Naive thymus-derived CD8-positive, alpha-beta T cell (primary cell): Measurements from ENCODE around the gene NRXN3. TPM values are rescaled to one million over a fixed set of nuclear protein-coding genes. Genes with fewer than 3 reads are reported as not detected.

Experiments
- ATAC-seq, 2 donors: fragments of 150-1000 bp; cut with Tn5 transposase in 1 of 2; sonication (Bioruptor Pico), chemical (Tn5 transposase) in 1 of 2; 1 replicate in 1 of 2; 2 replicates in 1 of 2; pipeline ENCODE4 v1.10.0; 2021; ENCODE audit warnings: mild to moderate bottlenecking in 2 of 2, moderate library complexity in 2 of 2
- POLR2A ChIA-PET: fragments of 350-600 bp; sonication (Branson Sonifier 250); formaldehyde crosslinking; loops from one replicate; lab custom pipeline; 2021; ENCODE audit warnings: antibody characterized with exemption; lab: Charles Lee
- DNase-seq, 10 donors: peaks; one replicate each; pipeline versions ENCODE4 v3.0.0 to v3.0.0-alpha.2; 2020 to 2022
- H3K27ac Mint-ChIP-seq, 10 donors: one replicate each; pipeline ENCODE4 v1.8.0; 2020 to 2022; ENCODE audit warnings: mild to moderate bottlenecking in 10 of 10, mixed read lengths in 10 of 10, moderate library complexity in 4 of 10, inconsistent platforms in 1 of 10
- H3K27me3 Mint-ChIP-seq, 5 donors: one replicate each; pipeline ENCODE4 v1.8.0; 2021 to 2022; ENCODE audit warnings: mixed read lengths in 5 of 5
- H3K36me3 Mint-ChIP-seq, 3 donors: one replicate each; pipeline ENCODE4 v1.8.0; 2020 to 2022; ENCODE audit warnings: mixed read lengths in 3 of 3, mild to moderate bottlenecking in 2 of 3, inconsistent platforms in 1 of 3
- H3K4me1 Mint-ChIP-seq, 4 donors: one replicate each; pipeline ENCODE4 v1.8.0; 2021 to 2022; ENCODE audit warnings: mixed read lengths in 4 of 4
- H3K4me3 Mint-ChIP-seq, 10 donors: one replicate each; pipeline ENCODE4 v1.8.0; 2020 to 2022; ENCODE audit warnings: mild to moderate bottlenecking in 10 of 10, mixed read lengths in 10 of 10, moderate library complexity in 6 of 10, inconsistent platforms in 1 of 10
- H3K9me3 Mint-ChIP-seq, 9 donors: one replicate each; pipeline ENCODE4 v1.8.0; 2020 to 2022; ENCODE audit warnings: mixed read lengths in 9 of 9, mild to moderate bottlenecking in 3 of 9, inconsistent platforms in 1 of 9, moderate library complexity in 1 of 9
- polyA plus RNA-seq, 3 donors: library from polyadenylated mRNA; unstranded; fragments of 300-500 nt; fragmentation: Illumina TruSeq; gene quantifications; one replicate each; pipeline ENCODE4 v1.2.3, GENCODE V29; 2021
- total RNA-seq, 8 experiments: library from RNA in 2 of 8; stranded (reverse) in 2 of 8; gene quantifications; one replicate each; pipeline ENCODE4 v1.2.3 and lab custom pipeline; 2021 to 2026

NRXN3 gene
- total and polyA plus RNA-seq, 5 experiments from 2014 or later: not detected

DNA sequence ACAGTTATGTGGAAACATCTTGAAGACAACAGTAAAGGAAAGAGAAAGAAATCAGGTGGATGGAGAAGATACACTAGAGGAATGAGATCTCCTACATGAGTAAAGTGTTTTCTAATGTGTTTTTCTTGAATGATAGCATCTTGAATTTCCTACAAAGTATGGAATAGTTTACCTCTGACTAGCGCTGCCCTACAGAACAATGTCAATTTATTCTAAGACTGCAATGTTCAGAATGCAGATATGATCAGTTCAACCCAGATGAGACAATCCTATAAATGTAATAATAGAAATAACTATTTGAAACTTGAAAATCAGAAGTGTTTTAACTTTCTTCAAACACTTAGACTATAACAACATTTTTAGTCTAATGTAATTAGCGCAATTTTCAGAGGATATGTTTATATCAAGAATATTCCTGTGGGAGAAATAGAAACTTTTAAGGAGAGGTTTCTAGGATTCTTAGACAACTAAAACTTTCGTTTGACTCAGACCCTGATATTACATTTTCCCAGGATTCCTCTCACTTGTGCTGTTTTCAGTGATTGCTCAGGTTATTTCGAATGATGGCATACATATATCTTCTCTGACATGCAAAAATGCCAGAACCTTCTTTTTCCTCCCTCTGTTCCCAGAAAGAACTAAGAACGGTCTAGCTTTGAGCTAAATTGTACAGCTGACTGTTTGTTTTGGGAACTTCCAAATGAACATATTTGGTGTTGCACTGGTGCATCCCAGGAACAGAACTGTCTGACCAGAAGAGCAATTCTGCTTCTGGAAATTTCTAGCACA, 1023.7 kb downstream of the NRXN3 start:
- ATAC-seq (no peak), DNase-seq (no peak)
- POLR2A ChIA-PET: no interaction called here
- no peaks in the 10 kb centered on the region for H3K27me3 Mint-ChIP-seq
- H3K9me3 Mint-ChIP-seq: peaks cover 0 to 9% (median 4%) of the 10 kb centered on the region in 9 donors
- H3K36me3 Mint-ChIP-seq: no peaks in the 10 kb centered on the region
- H3K4me3 Mint-ChIP-seq: no peak overlapping the region
- no peak overlapping the region for H3K27ac Mint-ChIP-seq
- no peaks in the 10 kb centered on the region for H3K4me1 Mint-ChIP-seq

DNA sequence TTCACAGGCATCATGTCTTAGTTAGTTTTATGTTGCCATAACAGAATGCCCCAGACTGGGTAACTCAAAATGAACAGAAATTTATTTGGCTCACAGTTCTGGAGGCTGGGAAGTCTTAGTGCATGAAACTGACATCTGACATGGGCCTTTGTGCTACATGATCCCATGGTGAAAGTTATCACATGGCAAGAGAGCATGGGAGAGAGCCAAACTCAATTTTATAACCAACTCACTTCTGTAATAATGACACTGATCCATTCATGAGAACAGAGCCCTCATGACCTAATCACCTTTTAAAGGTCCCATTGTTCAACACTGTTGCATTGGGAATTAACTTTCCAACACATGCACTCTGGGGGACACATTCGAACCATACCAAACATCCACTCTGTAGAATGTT, 1026.0 kb downstream of the NRXN3 start:
- peaks cover 0 to 19% (median 7%) of the 10 kb centered on the region in 9 donors for H3K9me3 Mint-ChIP-seq
- no peak for ATAC-seq
- H3K4me3 Mint-ChIP-seq: no peak overlapping the region
- DNase-seq: no peak
- POLR2A ChIA-PET: no interaction called here
- peaks cover 0 to 4% (median 0%) of the 10 kb centered on the region in 5 donors for H3K27me3 Mint-ChIP-seq
- no peaks in the 10 kb centered on the region for H3K4me1 Mint-ChIP-seq
- no peak overlapping the region for H3K27ac Mint-ChIP-seq
- no peaks in the 10 kb centered on the region for H3K36me3 Mint-ChIP-seq

DNA sequence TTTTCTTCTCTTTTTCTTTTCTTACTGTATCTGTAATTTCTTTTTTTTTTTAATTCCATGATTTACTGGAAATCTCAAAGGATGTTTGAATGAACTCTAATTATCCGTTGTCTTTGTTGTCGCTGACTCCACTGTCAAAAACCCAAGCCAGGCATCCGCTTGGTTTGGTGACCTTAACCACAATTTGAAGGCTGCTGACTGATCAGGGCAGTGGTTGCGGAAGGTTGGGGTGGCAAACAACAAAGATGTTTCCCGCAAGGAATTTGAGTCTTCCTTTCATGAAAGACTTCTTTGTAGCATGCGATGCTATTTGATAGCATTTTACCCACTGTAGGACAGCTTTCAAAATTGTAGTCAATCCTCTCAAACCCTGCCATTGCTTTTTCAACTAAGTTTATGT, 1027.3 kb downstream of the NRXN3 start:
- POLR2A ChIA-PET: no interaction called here
- DNase-seq: no peak
- Mint-ChIP-seq H3K4me3 (no peak overlapping the region), H3K9me3 (peaks cover 0 to 23% (median 6%) of the 10 kb centered on the region in 9 donors), H3K27me3 (peaks cover 0 to 4% (median 0%) of the 10 kb centered on the region in 5 donors), H3K4me1 (no peaks in the 10 kb centered on the region), H3K27ac (no peak overlapping the region), H3K36me3 (no peaks in the 10 kb centered on the region)
- ATAC-seq: no peak

DNA sequence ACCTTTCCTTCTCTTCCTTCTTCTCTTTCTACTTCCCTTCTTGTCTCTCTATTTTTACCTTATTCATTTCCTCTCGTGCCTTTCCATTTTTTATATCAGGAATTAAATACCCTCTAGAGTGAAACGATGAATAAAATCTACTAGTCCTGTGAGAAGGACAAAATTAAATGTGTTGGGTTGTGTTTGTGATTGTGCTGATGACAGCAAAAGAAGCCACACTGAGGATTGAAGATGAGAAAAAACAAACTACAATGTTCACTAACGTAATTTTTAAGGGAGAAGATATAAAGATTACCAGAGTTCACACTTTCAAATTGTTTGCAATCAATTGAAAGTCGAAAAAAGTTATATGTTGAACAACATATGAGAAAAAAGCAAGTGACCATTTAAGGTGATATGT, 1029.0 kb downstream of the NRXN3 start:
- peaks cover 0 to 28% (median 9%) of the 10 kb centered on the region in 9 donors for H3K9me3 Mint-ChIP-seq
- H3K4me1 Mint-ChIP-seq: no peaks in the 10 kb centered on the region
- no peak overlapping the region for H3K27ac Mint-ChIP-seq
- POLR2A ChIA-PET: no interaction called here
- H3K27me3 Mint-ChIP-seq: peaks cover 0 to 4% (median 0%) of the 10 kb centered on the region in 5 donors
- no peak for DNase-seq
- no peak for ATAC-seq
- no peak overlapping the region for H3K4me3 Mint-ChIP-seq
- H3K36me3 Mint-ChIP-seq: no peaks in the 10 kb centered on the region

DNA sequence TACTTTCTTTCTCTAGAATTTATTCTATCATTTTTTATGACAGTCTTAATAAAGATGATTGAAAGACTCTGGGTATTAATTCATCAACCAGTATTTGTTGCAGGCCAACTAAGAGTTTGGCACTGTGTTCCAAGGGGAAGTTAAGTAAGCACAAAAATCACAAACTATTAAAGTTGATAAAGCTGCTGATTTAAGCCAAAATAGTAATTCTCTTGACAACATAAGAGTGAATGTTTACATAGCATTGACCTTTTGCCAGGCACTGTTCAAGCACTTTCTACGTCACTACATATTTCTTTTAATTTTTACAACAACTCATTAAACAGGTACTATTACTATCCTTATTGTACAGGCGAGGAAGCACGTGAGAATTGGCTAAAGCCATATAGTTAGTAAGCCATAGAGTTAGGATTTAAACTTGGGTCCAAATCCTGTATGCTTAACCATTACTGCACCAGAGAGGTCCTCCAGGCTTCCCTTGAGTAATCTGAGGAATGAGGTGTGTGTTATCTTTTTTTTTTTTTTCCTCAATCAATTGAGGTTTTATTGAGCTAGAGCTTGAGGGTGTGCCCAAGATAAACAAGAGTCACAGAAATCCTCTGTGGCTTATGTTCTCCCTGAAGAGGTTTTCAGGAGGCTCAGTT, 1031.5 kb downstream of the NRXN3 start:
- Mint-ChIP-seq H3K27ac (no peak overlapping the region), H3K9me3 (peaks cover 0 to 28% (median 9%) of the 10 kb centered on the region in 9 donors), H3K4me3 (no peak overlapping the region), H3K36me3 (no peaks in the 10 kb centered on the region), H3K4me1 (no peaks in the 10 kb centered on the region), H3K27me3 (peaks cover 0 to 4% (median 0%) of the 10 kb centered on the region in 5 donors)
- no peak for ATAC-seq
- no peak for DNase-seq
- POLR2A ChIA-PET: no interaction called here

DNA sequence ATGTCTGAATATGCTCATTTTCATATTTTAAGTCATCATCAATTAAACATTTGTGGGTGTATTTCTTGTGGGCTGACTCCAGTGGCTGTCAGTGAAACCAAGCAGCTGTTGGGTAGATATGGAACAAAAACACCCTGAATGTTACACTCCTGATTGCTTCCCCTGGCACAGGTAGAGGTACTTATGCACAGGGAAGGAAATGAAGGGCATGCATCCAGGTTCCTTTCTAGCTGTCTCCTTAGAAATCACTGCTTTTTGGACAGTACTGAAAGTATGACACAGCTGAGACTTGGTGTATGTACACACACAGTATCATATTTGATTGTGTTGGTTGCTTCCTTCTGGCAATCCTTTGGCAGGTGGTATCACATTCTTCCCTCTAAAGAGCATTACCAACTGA, 1034.4 kb downstream of the NRXN3 start:
- DNase-seq (no peak), ATAC-seq (no peak)
- peaks cover 0 to 16% (median 4%) of the 10 kb centered on the region in 9 donors for H3K9me3 Mint-ChIP-seq
- no peak overlapping the region for H3K27ac Mint-ChIP-seq
- peaks cover 0 to 10% (median 0%) of the 10 kb centered on the region in 5 donors for H3K27me3 Mint-ChIP-seq
- H3K4me1 Mint-ChIP-seq: no peaks in the 10 kb centered on the region
- no peaks in the 10 kb centered on the region for H3K36me3 Mint-ChIP-seq
- H3K4me3 Mint-ChIP-seq: no peak overlapping the region
- POLR2A ChIA-PET: no interaction called here

DNA sequence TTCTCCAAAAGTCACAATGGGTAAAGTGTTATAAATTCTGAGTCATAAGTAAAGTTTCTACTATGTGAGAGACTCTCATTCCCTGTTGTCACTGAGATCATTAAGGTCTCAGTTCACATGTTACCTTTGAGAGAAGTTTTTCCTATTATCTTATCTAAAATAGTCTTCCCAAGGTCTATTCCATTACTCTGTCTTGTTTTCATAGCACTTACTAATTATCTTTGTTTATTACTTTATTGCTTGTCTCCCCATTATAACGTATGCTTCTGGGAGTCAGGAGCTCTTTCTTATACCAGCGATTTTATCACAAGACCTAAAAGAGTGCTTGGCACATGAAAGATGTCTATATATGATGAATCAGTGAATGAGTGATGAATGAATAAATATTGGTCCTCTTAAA, 1039.2 kb downstream of the NRXN3 start:
- Mint-ChIP-seq H3K4me1 (no peaks in the 10 kb centered on the region), H3K9me3 (peaks cover 0 to 3% (median 0%) of the 10 kb centered on the region in 9 donors), H3K36me3 (no peaks in the 10 kb centered on the region), H3K27me3 (peaks cover 0 to 6% (median 0%) of the 10 kb centered on the region in 5 donors), H3K27ac (no peak overlapping the region), H3K4me3 (no peak overlapping the region)
- DNase-seq: no peak
- ATAC-seq: no peak
- POLR2A ChIA-PET: no interaction called here

DNA sequence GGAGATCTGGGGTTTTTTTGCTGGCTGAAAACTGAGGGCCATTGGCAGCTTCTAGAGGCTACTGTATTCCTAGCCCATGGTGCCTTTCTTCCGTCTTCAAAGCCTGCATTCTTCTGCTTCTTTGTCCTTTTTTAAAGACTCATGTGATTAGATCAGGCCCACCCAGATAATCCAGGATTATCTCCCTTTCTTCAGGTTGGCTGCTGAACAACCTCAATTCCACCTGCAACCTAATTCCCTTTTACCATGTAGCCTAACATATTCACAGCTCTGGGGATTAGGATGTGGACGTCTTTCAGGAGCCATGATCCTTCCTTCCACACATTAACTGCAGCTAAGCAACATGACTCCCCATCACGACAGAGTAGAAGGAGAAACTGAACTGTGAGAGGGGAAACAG, 1055.6 kb downstream of the NRXN3 start:
- DNase-seq (no peak), ATAC-seq (no peak)
- no peak overlapping the region for H3K4me3 Mint-ChIP-seq
- H3K36me3 Mint-ChIP-seq: no peaks in the 10 kb centered on the region
- H3K27me3 Mint-ChIP-seq: peaks cover 0 to 3% (median 0%) of the 10 kb centered on the region in 5 donors
- H3K9me3 Mint-ChIP-seq: peaks cover 0 to 23% (median 8%) of the 10 kb centered on the region in 9 donors
- no peaks in the 10 kb centered on the region for H3K4me1 Mint-ChIP-seq
- no peak overlapping the region for H3K27ac Mint-ChIP-seq
- POLR2A ChIA-PET: no interaction called here

DNA sequence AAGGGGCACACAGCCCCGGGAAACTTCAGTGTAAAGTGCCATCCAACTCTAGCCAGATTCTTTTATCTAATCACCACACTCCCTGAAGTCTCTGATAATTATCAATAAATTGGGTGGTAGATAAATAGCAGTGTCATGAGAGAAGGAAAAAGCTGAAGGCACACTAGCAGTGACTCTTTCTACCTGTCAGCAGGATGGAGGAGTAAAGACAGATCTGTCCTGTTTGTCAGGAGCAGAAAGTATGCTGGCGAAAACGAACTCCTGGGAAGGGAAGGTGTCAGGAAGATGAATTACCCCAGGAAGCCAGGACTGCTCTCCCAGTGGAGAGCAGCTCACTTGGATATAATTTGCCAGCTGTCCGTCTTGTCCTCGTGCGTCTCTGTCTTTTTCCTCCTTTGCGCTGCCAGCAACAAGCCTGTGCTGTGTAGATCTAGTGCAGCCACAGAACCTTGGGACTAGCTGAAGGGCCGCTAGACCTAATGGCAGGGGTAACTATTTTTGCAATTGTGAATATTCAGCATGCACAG, 1059.3 kb downstream of the NRXN3 start:
- DNase-seq (no peak), ATAC-seq (no peak)
- peaks cover 0 to 10% (median 3%) of the 10 kb centered on the region in 9 donors for H3K9me3 Mint-ChIP-seq
- H3K36me3 Mint-ChIP-seq: no peaks in the 10 kb centered on the region
- POLR2A ChIA-PET: no interaction called here
- H3K27ac Mint-ChIP-seq: no peak overlapping the region
- peaks cover 0 to 3% (median 0%) of the 10 kb centered on the region in 5 donors for H3K27me3 Mint-ChIP-seq
- H3K4me1 Mint-ChIP-seq: no peaks in the 10 kb centered on the region
- no peak overlapping the region for H3K4me3 Mint-ChIP-seq

DNA sequence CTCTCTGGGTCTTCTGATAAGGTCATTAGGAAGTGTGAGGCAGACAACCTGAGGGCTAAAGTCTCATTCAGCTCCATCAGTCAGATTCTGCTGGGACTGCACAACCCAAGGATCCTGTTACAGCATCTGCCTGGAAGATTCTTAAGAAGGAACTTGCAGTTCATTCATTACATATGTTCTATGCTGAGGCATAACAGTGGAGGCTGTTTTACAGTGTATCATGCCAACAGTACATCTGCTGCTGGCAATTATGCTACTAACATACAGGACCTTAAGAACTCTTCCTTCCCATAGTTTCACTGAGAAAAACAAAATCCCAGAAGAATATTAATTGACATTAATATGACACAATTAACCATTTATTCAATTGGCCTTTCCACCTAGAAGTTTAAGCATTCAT, 1072.5 kb downstream of the NRXN3 start:
- Mint-ChIP-seq H3K4me1 (no peaks in the 10 kb centered on the region), H3K36me3 (no peaks in the 10 kb centered on the region), H3K27ac (no peak overlapping the region), H3K4me3 (no peak overlapping the region), H3K27me3 (peaks cover 0 to 4% (median 0%) of the 10 kb centered on the region in 5 donors), H3K9me3 (peaks cover 0 to 32% (median 4%) of the 10 kb centered on the region in 9 donors)
- DNase-seq (no peak), ATAC-seq (no peak)
- POLR2A ChIA-PET: no interaction called here

DNA sequence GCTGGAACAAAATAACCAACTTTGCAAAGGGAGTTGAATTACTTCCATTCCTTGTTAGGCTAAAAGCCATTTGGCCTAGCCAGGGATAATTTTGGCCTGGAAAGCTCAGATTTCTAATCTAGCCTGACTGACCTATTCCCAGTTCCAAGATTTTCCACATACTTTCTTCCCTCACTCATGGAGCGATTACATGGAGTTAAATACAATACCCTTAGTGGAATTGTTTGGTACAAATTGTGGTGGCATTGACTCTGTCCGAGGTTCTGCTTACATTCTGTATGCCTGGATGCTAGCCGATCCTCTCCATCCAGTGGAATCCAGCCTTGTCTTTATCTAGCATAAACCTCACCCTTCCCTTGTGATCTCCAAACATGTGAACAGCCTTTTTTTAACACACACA, 1076.0 kb downstream of the NRXN3 start:
- POLR2A ChIA-PET: no interaction called here
- no peak for DNase-seq
- H3K4me3 Mint-ChIP-seq: no peak overlapping the region

DNA sequence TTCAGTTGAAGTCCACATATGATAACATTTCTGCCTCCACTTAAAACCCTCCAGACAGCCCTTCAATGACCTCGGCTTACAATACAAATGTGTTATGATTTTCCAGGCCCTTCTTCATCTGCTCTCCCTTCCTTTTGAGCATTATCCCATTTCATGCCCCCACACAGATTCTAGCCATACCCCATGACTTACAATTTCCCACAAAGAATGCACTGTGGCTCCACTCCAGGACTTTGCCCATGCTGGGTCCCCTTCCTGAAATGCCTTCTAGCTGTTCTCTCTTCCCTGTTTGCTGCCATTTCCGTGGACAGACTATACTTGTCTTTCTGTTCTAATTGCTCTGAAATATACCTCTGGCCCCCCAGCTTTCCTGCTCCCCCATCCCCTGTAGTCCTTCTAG, 1078.0 kb downstream of the NRXN3 start:
- POLR2A ChIA-PET: no interaction called here
- Mint-ChIP-seq H3K9me3 (peaks cover 0 to 21% (median 4%) of the 10 kb centered on the region in 9 donors), H3K4me1 (no peaks in the 10 kb centered on the region)

More for the DNA sequence above, 1076.0 kb downstream of the NRXN3 start:
- peak overlapping the region in 1 of 10 donors; percentile 41 for H3K27ac Mint-ChIP-seq
- peaks cover 0 to 8% (median 1%) of the 10 kb centered on the region in 5 donors for H3K27me3 Mint-ChIP-seq
- no peaks in the 10 kb centered on the region for H3K36me3 Mint-ChIP-seq
- no peaks in the 10 kb centered on the region for H3K4me1 Mint-ChIP-seq
- H3K9me3 Mint-ChIP-seq: peaks cover 0 to 19% (median 3%) of the 10 kb centered on the region in 9 donors
- no peak for ATAC-seq

DNA sequence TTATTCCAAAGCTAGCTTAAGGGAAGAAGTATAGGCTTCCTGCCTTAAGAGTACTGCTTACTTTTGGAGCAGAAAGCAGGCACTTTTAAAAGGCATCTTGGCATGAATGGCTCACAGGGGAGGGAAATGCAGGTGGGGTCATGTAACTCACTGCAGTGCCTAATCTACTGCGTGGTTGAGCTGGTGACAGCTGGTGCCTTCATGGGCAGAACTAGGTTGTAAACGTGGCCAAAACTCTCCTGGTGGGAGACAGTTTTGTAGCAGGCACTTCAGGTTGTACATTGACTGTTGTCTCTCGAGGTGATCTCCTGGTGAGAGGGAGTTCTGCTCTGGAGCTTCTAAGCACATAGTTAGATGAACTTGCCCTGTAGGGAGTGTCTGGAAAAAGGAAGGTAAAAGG, 1078.6 kb downstream of the NRXN3 start:
- POLR2A ChIA-PET: no interaction called here
- Mint-ChIP-seq H3K36me3 (no peaks in the 10 kb centered on the region), H3K27me3 (peaks cover 0 to 14% (median 2%) of the 10 kb centered on the region in 5 donors), H3K4me1 (no peaks in the 10 kb centered on the region), H3K4me3 (no peak overlapping the region), H3K9me3 (peaks cover 0 to 21% (median 4%) of the 10 kb centered on the region in 9 donors), H3K27ac (no peak overlapping the region)
- DNase-seq (no peak), ATAC-seq (no peak)

More for the DNA sequence above, 1078.0 kb downstream of the NRXN3 start:
- Mint-ChIP-seq H3K4me3 (no peak overlapping the region), H3K27me3 (peaks cover 0 to 14% (median 2%) of the 10 kb centered on the region in 5 donors), H3K27ac (no peak overlapping the region), H3K36me3 (no peaks in the 10 kb centered on the region)
- ATAC-seq (no peak), DNase-seq (no peak)
